ENCODE data around the gene DYNC2I2.
"Not testable (repeated sequence)": the region's sequence is repeated elsewhere in the genome, so short reads cannot be mapped to it uniquely, and the experiment has no call there.

The DYNC2I2 gene

GRCh38 chr9:128648206-128648605 is 8.4 kb downstream of the DYNC2I2 start:
- H3K9me3 ChIP-seq (ENCODE audit: low read length); H3K27me3 ChIP-seq (ENCODE audit: control insufficient read depth in 1 of 2, insufficient read depth in 2 of 2, low read length in 2 of 2); H3K4me1 ChIP-seq (ENCODE audit: insufficient read depth, low read length); H3K4me3 ChIP-seq (ENCODE audit: low read depth in 1 of 2, low read length in 2 of 2); H3K9ac ChIP-seq (ENCODE audit: low read length); H3K36me3 ChIP-seq (ENCODE audit: insufficient read depth, low read length); H3K27ac ChIP-seq (ENCODE audit: low read depth, low read length): not testable (repeated sequence)

GRCh38 chr9:128643519-128644300 is 12.9 kb downstream of the DYNC2I2 start:
- Histone ChIP-seq H3K9me3 (ENCODE audit: low read length) (no peaks in the 10 kb centered on the region), H3K27me3 (ENCODE audit: control insufficient read depth in 1 of 2, insufficient read depth in 2 of 2, low read length in 2 of 2) (no peaks in the 10 kb centered on the region)

GRCh38 chr9:128642675-128643245 is 13.9 kb downstream of the DYNC2I2 start:
- H3K4me1 ChIP-seq (ENCODE audit: insufficient read depth, low read length) = no peaks in the 10 kb centered on the region
- no peaks in the 10 kb centered on the region for H3K27me3 ChIP-seq (ENCODE audit: control insufficient read depth in 1 of 2, insufficient read depth in 2 of 2, low read length in 2 of 2)
- no peaks in the 10 kb centered on the region for H3K9me3 ChIP-seq (ENCODE audit: low read length)
- H3K36me3 ChIP-seq (ENCODE audit: insufficient read depth, low read length) = no peaks in the 10 kb centered on the region
- no peak overlapping the region for H3K27ac ChIP-seq (ENCODE audit: low read depth, low read length)
- no peak overlapping the region for H3K9ac ChIP-seq (ENCODE audit: low read length)
- H3K4me3 ChIP-seq (ENCODE audit: low read depth in 1 of 2, low read length in 2 of 2) = no peak overlapping the region

More at GRCh38 chr9:128643519-128644300, 12.9 kb downstream of the DYNC2I2 start:
- Histone ChIP-seq H3K9ac (ENCODE audit: low read length) (no peak overlapping the region), H3K27ac (ENCODE audit: low read depth, low read length) (no peak overlapping the region), H3K36me3 (ENCODE audit: insufficient read depth, low read length) (no peaks in the 10 kb centered on the region), H3K4me1 (ENCODE audit: insufficient read depth, low read length) (no peaks in the 10 kb centered on the region), H3K4me3 (ENCODE audit: low read depth in 1 of 2, low read length in 2 of 2) (no peak overlapping the region)

GRCh38 chr9:128640603-128641002 is 16.0 kb downstream of the DYNC2I2 start:
- H3K4me3 ChIP-seq (ENCODE audit: low read depth in 1 of 2, low read length in 2 of 2) = no peak overlapping the region
- peaks cover 7% of the 10 kb centered on the region for H3K4me1 ChIP-seq (ENCODE audit: insufficient read depth, low read length)
- no peak overlapping the region for H3K9ac ChIP-seq (ENCODE audit: low read length)
- H3K27me3 ChIP-seq (ENCODE audit: control insufficient read depth in 1 of 2, insufficient read depth in 2 of 2, low read length in 2 of 2) = no peaks in the 10 kb centered on the region
- H3K9me3 ChIP-seq (ENCODE audit: low read length) = no peaks in the 10 kb centered on the region
- H3K27ac ChIP-seq (ENCODE audit: low read depth, low read length) = no peak overlapping the region
- H3K36me3 ChIP-seq (ENCODE audit: insufficient read depth, low read length) = no peaks in the 10 kb centered on the region

GRCh38 chr9:128638580-128638979 is 18.1 kb downstream of the DYNC2I2 start:
- Histone ChIP-seq H3K27ac (ENCODE audit: low read depth, low read length) (no peak overlapping the region), H3K4me1 (ENCODE audit: insufficient read depth, low read length) (peaks cover 17% of the 10 kb centered on the region), H3K27me3 (ENCODE audit: control insufficient read depth in 1 of 2, insufficient read depth in 2 of 2, low read length in 2 of 2) (no peaks in the 10 kb centered on the region), H3K4me3 (ENCODE audit: low read depth in 1 of 2, low read length in 2 of 2) (no peak overlapping the region), H3K9ac (ENCODE audit: low read length) (no peak overlapping the region), H3K36me3 (ENCODE audit: insufficient read depth, low read length) (peaks cover 12% of the 10 kb centered on the region), H3K9me3 (ENCODE audit: low read length) (no peaks in the 10 kb centered on the region)

GRCh38 chr9:128637656-128638055 is 19.0 kb downstream of the DYNC2I2 start:
- H3K9me3 ChIP-seq (ENCODE audit: low read length) = no peaks in the 10 kb centered on the region
- H3K9ac ChIP-seq (ENCODE audit: low read length) = no peak overlapping the region
- no peak overlapping the region for H3K27ac ChIP-seq (ENCODE audit: low read depth, low read length)
- H3K36me3 ChIP-seq (ENCODE audit: insufficient read depth, low read length) = peaks cover 21% of the 10 kb centered on the region
- H3K4me1 ChIP-seq (ENCODE audit: insufficient read depth, low read length) = peaks cover 17% of the 10 kb centered on the region
- H3K27me3 ChIP-seq (ENCODE audit: control insufficient read depth in 1 of 2, insufficient read depth in 2 of 2, low read length in 2 of 2) = no peaks in the 10 kb centered on the region
- no peak overlapping the region for H3K4me3 ChIP-seq (ENCODE audit: low read depth in 1 of 2, low read length in 2 of 2)

- peaks cover 17% of the 10 kb centered on the region for H3K4me1 ChIP-seq (ENCODE audit: insufficient read depth, low read length)
- H3K27me3 ChIP-seq (ENCODE audit: control insufficient read depth in 1 of 2, insufficient read depth in 2 of 2, low read length in 2 of 2) = no peaks in the 10 kb centered on the region
- H3K36me3 ChIP-seq (ENCODE audit: insufficient read depth, low read length) = peaks cover 29% of the 10 kb centered on the region
- H3K9ac ChIP-seq (ENCODE audit: low read length) = no peak overlapping the region
- no peak overlapping the region for H3K27ac ChIP-seq (ENCODE audit: low read depth, low read length)
- H3K9me3 ChIP-seq (ENCODE audit: low read length) = no peaks in the 10 kb centered on the region
- no peak overlapping the region for H3K4me3 ChIP-seq (ENCODE audit: low read depth in 1 of 2, low read length in 2 of 2)
These were observed 19.8 kb downstream of the DYNC2I2 start for GRCh38 chr9:128636556-128637530.

- Histone ChIP-seq H3K9me3 (ENCODE audit: low read length) (no peaks in the 10 kb centered on the region), H3K27ac (ENCODE audit: low read depth, low read length) (peak overlapping the region; percentile 35), H3K36me3 (ENCODE audit: insufficient read depth, low read length) (peaks cover 35% of the 10 kb centered on the region), H3K4me1 (ENCODE audit: insufficient read depth, low read length) (peaks cover 17% of the 10 kb centered on the region), H3K27me3 (ENCODE audit: control insufficient read depth in 1 of 2, insufficient read depth in 2 of 2, low read length in 2 of 2) (no peaks in the 10 kb centered on the region), H3K4me3 (ENCODE audit: low read depth in 1 of 2, low read length in 2 of 2) (no peak overlapping the region), H3K9ac (ENCODE audit: low read length) (no peak overlapping the region)
These were observed 20.6 kb downstream of the DYNC2I2 start for GRCh38 chr9:128636024-128636390.

- Histone ChIP-seq H3K4me1 (ENCODE audit: insufficient read depth, low read length) (peaks cover 17% of the 10 kb centered on the region), H3K36me3 (ENCODE audit: insufficient read depth, low read length) (peaks cover 36% of the 10 kb centered on the region), H3K9ac (ENCODE audit: low read length) (no peak overlapping the region), H3K27me3 (ENCODE audit: control insufficient read depth in 1 of 2, insufficient read depth in 2 of 2, low read length in 2 of 2) (no peaks in the 10 kb centered on the region), H3K9me3 (ENCODE audit: low read length) (no peaks in the 10 kb centered on the region), H3K4me3 (ENCODE audit: low read depth in 1 of 2, low read length in 2 of 2) (no peak overlapping the region), H3K27ac (ENCODE audit: low read depth, low read length) (peak overlapping the region; percentile 35)
These were observed 21.2 kb downstream of the DYNC2I2 start for GRCh38 chr9:128635266-128636023.

GRCh38 chr9:128634651-128635262 is 21.9 kb downstream of the DYNC2I2 start:
- Histone ChIP-seq H3K36me3 (ENCODE audit: insufficient read depth, low read length) (peaks cover 43% of the 10 kb centered on the region), H3K9me3 (ENCODE audit: low read length) (no peaks in the 10 kb centered on the region), H3K4me3 (ENCODE audit: low read depth in 1 of 2, low read length in 2 of 2) (no peak overlapping the region), H3K27ac (ENCODE audit: low read depth, low read length) (peak overlapping the region; percentile 35), H3K9ac (ENCODE audit: low read length) (no peak overlapping the region), H3K4me1 (ENCODE audit: insufficient read depth, low read length) (peaks cover 17% of the 10 kb centered on the region), H3K27me3 (ENCODE audit: control insufficient read depth in 1 of 2, insufficient read depth in 2 of 2, low read length in 2 of 2) (no peaks in the 10 kb centered on the region)
